ENCODE results near the gene ZSWIM3. TPM values are rescaled to one million over a fixed set of nuclear protein-coding genes. Genes with fewer than 3 reads are reported as not detected.

ZSWIM3 gene
- total and polyA plus RNA-seq, 2 of the 13 experiments (the other 11 are each of a cell fraction or from before 2014, with no cell fraction given): 5.2 to 5.8 TPM

- TF ChIP-seq ZNF407 (CRISPR knock-in tag; IDR thresholded peaks at IDR 0.05; ENCODE audit: not compliant biosample characterization) (no peak), PHF8 (CRISPR knock-in tag; IDR thresholded peaks at IDR 0.05) (no peak), FOXM1 (CRISPR knock-in tag; IDR thresholded peaks at IDR 0.05) (no peak), FOXP4 (CRISPR knock-in tag; IDR thresholded peaks at IDR 0.05) (peak; percentile 72), ZNF546 (CRISPR knock-in tag; conservative IDR thresholded peaks at IDR 0.05) (no peak), HDAC1 (CRISPR knock-in tag; IDR thresholded peaks at IDR 0.05) (peak; percentile 55; the same call in 1 of the 2 replicates), KDM5A (IDR thresholded peaks at IDR 0.05; ENCODE audit: borderline replicate concordance, low read length) (no peak), ZSCAN21 (CRISPR knock-in tag; IDR thresholded peaks at IDR 0.05; ENCODE audit: borderline replicate concordance) (no peak), PRDM4 (CRISPR knock-in tag; IDR thresholded peaks at IDR 0.05; ENCODE audit: borderline replicate concordance) (no peak), NCOA1 (CRISPR knock-in tag; IDR thresholded peaks at IDR 0.05) (0 out of 2 replicates have a peak, but pooled peaks have one; percentile 8), ZNF263 (CRISPR knock-in tag; IDR thresholded peaks at IDR 0.05) (peak; percentile 29; the same call in 1 of the 2 replicates), KAT8 (CRISPR knock-in tag; IDR thresholded peaks at IDR 0.05) (peak; percentile 44; the same call in 1 of the 2 replicates), HOMEZ (CRISPR knock-in tag; IDR thresholded peaks at IDR 0.05; ENCODE audit: low read depth) (0 out of 2 replicates have a peak, but pooled peaks have one; percentile 19), ZNF616 (CRISPR knock-in tag; IDR thresholded peaks at IDR 0.05; ENCODE audit: low read depth) (no peak)
Observed at GRCh38 chr20:45861221-45862075, 4.0 kb downstream of the ZSWIM3 start (continued).

All from HepG2 (cell line).